Gastrocnemius medialis (tissue), 4 donors: ENCODE results near the gene PAQR6. TPM values are rescaled to one million over a fixed set of nuclear protein-coding genes. Genes with fewer than 3 reads are reported as not detected.

ENCODE experiments used
- ATAC-seq, 2 donors: fragments of 150-250 bp; one replicate each; pipeline ENCODE4 v1.9.1; 2016
- DNase-seq, 2 donors: peaks; one replicate each; pipeline ENCODE4 v3.0.0-alpha.2; 2019
- H3K27ac ChIP-seq, 4 donors: fragments of 200-600 bp; sonication (generic); 1 replicate in 1 of 4; 2 replicates in 3 of 4; pipeline ENCODE4 v1.5.1; 2016 to 2018; ENCODE audit warnings: mild to moderate bottlenecking in 2 of 4, moderate library complexity in 1 of 4
- H3K27me3 ChIP-seq, 3 donors: fragments of 200-600 bp; sonication (generic) in 2 of 3; 1 replicate in 1 of 3; 2 replicates in 2 of 3; pipeline versions ENCODE4 v1.5.1 to v1.6.0; 2016 to 2019; ENCODE audit warnings: mild to moderate bottlenecking in 1 of 3, moderate library complexity in 1 of 3
- H3K36me3 ChIP-seq, 2 donors: fragments of 200-600 bp; sonication (generic) in 1 of 2; one replicate each; pipeline ENCODE4 v1.5.1; 2017 to 2018
- H3K4me1 ChIP-seq, 2 donors: fragments of 200-600 bp; sonication (generic) in 1 of 2; one replicate each; pipeline ENCODE4 v1.5.1; 2016 to 2017; ENCODE audit warnings: mild to moderate bottlenecking in 2 of 2
- H3K4me3 ChIP-seq, 4 donors: fragments of 200-600 bp; sonication (generic) in 3 of 4; 1 replicate in 1 of 4; 2 replicates in 3 of 4; pipeline ENCODE4 v1.5.1; 2016 to 2019; ENCODE audit warnings: mild to moderate bottlenecking in 2 of 4
- H3K9me3 ChIP-seq, 3 donors: fragments of 200-600 bp; sonication (generic) in 2 of 3; 1 replicate in 1 of 3; 2 replicates in 2 of 3; pipeline ENCODE4 v1.5.1; 2016 to 2019
- POLR2A ChIP-seq, 2 donors: fragments of 450-650 bp; IDR thresholded peaks; one replicate each; pipeline ENCODE4 v1.6.1; 2017; ENCODE audit warnings: antibody characterized with exemption in 2 of 2, mild to moderate bottlenecking in 2 of 2, moderate library complexity in 2 of 2
- in situ Hi-C, 4 donors: fragments of 200-750 bp; cut with MboI; loops; one replicate each; pipeline versions ENCODE4 v1.15.0 to v1.8.0; 2017; ENCODE audit warnings: low sequenced_read_pairs in 4 of 4
- intact Hi-C: fragments of 100-400 bp; cut with DNase I; formaldehyde crosslinking; loops from one replicate; pipeline ENCODE4 v1.15.1; 2023; ENCODE audit warnings: low total_unique reads
- total RNA-seq, 4 donors: library from RNA; depleted of rRNA; stranded (reverse); fragments of >200 nt; gene quantifications; one replicate each; pipeline versions ENCODE4 v1.1.0 to v1.2.3, GENCODE V29; 2016
- TF ChIP-seq, protein P1 (sequence below), 5 experiments: fragments of 450-650 bp in 3 of 5; fragments of 200-600 bp in 2 of 5; sonication (generic) in 2 of 5; IDR thresholded peaks in 4 of 5; conservative IDR thresholded peaks in 1 of 5; 1 replicate in 4 of 5; 2 replicates in 1 of 5; pipeline ENCODE4 v1.5.1; 2016 to 2019; ENCODE audit warnings: antibody characterized with exemption in 5 of 5, mild to moderate bottlenecking in 3 of 5, moderate library complexity in 3 of 5

Gene PAQR6
- total RNA-seq, 4 donors from 2014 or later, result 0.16 to 0.46 TPM; not detected in 2

GRCh38 chr1:156262461-156263287, 14.8 kb upstream of the PAQR6 start:
- intact Hi-C loops, result no loop called here
- Histone ChIP-seq H3K4me3 (no peak overlapping the region), H3K36me3 (peaks cover 8 to 97% of the 10 kb centered on the region in 2 donors), H3K27ac (no peak overlapping the region), H3K9me3 (no peaks in the 10 kb centered on the region), H3K27me3 (no peaks in the 10 kb centered on the region), H3K4me1 (no peaks in the 10 kb centered on the region)
- in situ Hi-C loops, result no loop called here
- ATAC-seq (no peak), DNase-seq (no peak)
- TF ChIP-seq POLR2A (IDR thresholded peaks at IDR 0.05), result no peak
- TF ChIP-seq, protein P1, sequence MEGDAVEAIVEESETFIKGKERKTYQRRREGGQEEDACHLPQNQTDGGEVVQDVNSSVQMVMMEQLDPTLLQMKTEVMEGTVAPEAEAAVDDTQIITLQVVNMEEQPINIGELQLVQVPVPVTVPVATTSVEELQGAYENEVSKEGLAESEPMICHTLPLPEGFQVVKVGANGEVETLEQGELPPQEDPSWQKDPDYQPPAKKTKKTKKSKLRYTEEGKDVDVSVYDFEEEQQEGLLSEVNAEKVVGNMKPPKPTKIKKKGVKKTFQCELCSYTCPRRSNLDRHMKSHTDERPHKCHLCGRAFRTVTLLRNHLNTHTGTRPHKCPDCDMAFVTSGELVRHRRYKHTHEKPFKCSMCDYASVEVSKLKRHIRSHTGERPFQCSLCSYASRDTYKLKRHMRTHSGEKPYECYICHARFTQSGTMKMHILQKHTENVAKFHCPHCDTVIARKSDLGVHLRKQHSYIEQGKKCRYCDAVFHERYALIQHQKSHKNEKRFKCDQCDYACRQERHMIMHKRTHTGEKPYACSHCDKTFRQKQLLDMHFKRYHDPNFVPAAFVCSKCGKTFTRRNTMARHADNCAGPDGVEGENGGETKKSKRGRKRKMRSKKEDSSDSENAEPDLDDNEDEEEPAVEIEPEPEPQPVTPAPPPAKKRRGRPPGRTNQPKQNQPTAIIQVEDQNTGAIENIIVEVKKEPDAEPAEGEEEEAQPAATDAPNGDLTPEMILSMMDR (IDR thresholded peaks at IDR 0.05 in 4 of 5, conservative IDR thresholded peaks at IDR 0.05 in 1 of 5), result no peak

DNA sequence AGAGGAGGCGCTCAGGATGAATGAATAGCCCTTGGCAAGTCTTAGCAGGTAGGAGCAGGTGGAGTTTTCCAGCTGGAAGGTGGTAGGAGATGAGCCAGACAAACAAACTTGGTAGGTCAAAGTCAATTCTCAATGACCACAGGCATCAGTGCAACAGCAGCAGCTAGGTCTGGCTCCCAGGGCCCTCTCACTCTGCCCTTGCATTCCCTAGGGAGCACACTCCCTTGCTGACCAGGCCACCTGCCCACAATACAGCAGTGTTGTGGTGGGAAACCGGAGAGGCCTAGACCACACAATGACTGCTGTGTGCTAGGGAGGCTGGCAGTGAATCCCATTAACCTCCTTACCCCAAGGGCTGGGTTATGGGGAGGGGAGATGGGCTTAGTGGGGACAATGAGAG, 13.0 kb upstream of the PAQR6 start:
- Histone ChIP-seq H3K27me3 (no peaks in the 10 kb centered on the region), H3K27ac (no peak overlapping the region), H3K4me1 (no peaks in the 10 kb centered on the region), H3K9me3 (no peaks in the 10 kb centered on the region), H3K4me3 (no peak overlapping the region), H3K36me3 (peaks cover 8 to 89% of the 10 kb centered on the region in 2 donors)
- ATAC-seq, result no peak
- no peak for TF ChIP-seq POLR2A (IDR thresholded peaks at IDR 0.05)
- TF ChIP-seq, protein P1 (IDR thresholded peaks at IDR 0.05 in 4 of 5, conservative IDR thresholded peaks at IDR 0.05 in 1 of 5), result no peak
- intact Hi-C loops (no loop called here), in situ Hi-C loops (no loop called here)
- no peak for DNase-seq

- in situ Hi-C loops (no loop called here), intact Hi-C loops (no loop called here)
- H3K27me3 ChIP-seq, result no peaks in the 10 kb centered on the region
- H3K27ac ChIP-seq, result no peak overlapping the region
- no peak for ATAC-seq
- no peaks in the 10 kb centered on the region for H3K4me1 ChIP-seq
- no peak for DNase-seq
- peaks cover 7 to 88% of the 10 kb centered on the region in 2 donors for H3K36me3 ChIP-seq
- no peak overlapping the region for H3K4me3 ChIP-seq
- TF ChIP-seq POLR2A (IDR thresholded peaks at IDR 0.05), result no peak
- TF ChIP-seq, protein P1 (IDR thresholded peaks at IDR 0.05 in 4 of 5, conservative IDR thresholded peaks at IDR 0.05 in 1 of 5), result no peak
- H3K9me3 ChIP-seq, result no peaks in the 10 kb centered on the region
These were observed 11.9 kb upstream of the PAQR6 start for GRCh38 chr1:156259805-156260204.

DNA sequence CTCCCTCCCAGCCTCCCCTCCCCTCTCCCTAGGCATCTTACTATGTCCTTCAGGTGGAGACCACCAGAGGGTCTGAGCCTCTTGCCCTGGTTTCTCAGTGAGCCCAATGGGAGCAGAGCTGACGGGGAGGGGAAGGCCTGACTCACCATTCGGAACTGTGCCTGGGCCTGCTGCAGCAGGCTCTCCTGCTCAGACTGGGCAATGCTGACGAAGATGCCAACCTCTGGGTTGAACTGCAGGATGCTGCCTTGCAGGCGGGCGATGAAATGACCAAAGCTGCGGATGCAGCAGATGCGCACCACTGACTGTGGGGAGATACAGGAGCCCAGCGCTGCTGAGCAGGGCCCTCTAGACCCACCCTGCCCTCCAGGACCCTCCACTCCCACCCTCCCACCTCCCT, 11.0 kb upstream of the PAQR6 start:
- Histone ChIP-seq H3K36me3 (peaks cover 7 to 88% of the 10 kb centered on the region in 2 donors), H3K9me3 (no peaks in the 10 kb centered on the region), H3K4me3 (no peak overlapping the region), H3K4me1 (no peaks in the 10 kb centered on the region), H3K27me3 (no peaks in the 10 kb centered on the region), H3K27ac (no peak overlapping the region)
- no peak for DNase-seq
- no peak for ATAC-seq
- intact Hi-C loops (no loop called here), in situ Hi-C loops (no loop called here)
- TF ChIP-seq POLR2A (IDR thresholded peaks at IDR 0.05), result no peak
- TF ChIP-seq, protein P1 (IDR thresholded peaks at IDR 0.05 in 4 of 5, conservative IDR thresholded peaks at IDR 0.05 in 1 of 5), result no peak
